ENCODE measurements around the gene IL18RAP. TPM values are rescaled to one million over a fixed set of nuclear protein-coding genes. Genes with fewer than 3 reads are reported as not detected.

The IL18RAP gene
- total and polyA plus RNA-seq, 9 donors = 0.10 to 0.77 (median 0.33) TPM

GRCh38 chr2:102499558-102499957 lies 76.6 kb downstream of the IL18RAP start:
- intact Hi-C loops (cut with DNase I) = no loop called here
- H3K4me3 ChIP-seq = no peak overlapping the region
- H3K9me3 ChIP-seq = no peaks in the 10 kb centered on the region
- H3K27ac ChIP-seq = no peak overlapping the region
- H3K27me3 ChIP-seq = no peaks in the 10 kb centered on the region
- TF ChIP-seq CTCF (IDR thresholded peaks at IDR 0.05) (no peak), POLR2A (IDR thresholded peaks at IDR 0.05) (no peak), EP300 (IDR thresholded peaks at IDR 0.05) (no peak)
- H3K36me3 ChIP-seq = no peaks in the 10 kb centered on the region
- 56 to 72% (median 67%) methylated on average over 1 of the region's 1 CpG for WGBS, 3 donors
- no peak for DNase-seq
- H3K4me1 ChIP-seq (ENCODE audit: insufficient read depth) = no peaks in the 10 kb centered on the region

Small RNA genes within 50 kb of the gene (microRNA-seq; reads per million reads assigned to microRNA genes)
- gene MIR4772 = 0 to 0.38 (median 0.16) reads per million in 3 donors

Small RNA genes within 50 kb of the gene (small RNA-seq; reads per million reads assigned to genes)
- gene MIR4772 = not detected

Other genes starting within 250 kb of the IL18RAP start
- gene IL1RL2, start 236.1 kb upstream of the IL18RAP start, total RNA-seq = 1 to 10 TPM in 3 of 7 donors, under 1 TPM in 1, not detected in 3; 0.26 to 2.0 (median 1.6) TPM
- gene IL1RL2, start 236.1 kb upstream of the IL18RAP start, polyA plus RNA-seq = 1 to 10 TPM in 1 of 2 donors, under 1 TPM in 1; 0.24 to 1.1 TPM
- gene IL1RL1, start 111.6 kb upstream of the IL18RAP start, total RNA-seq = 1 to 10 TPM in 4 of 7 donors, under 1 TPM in 2, not detected in 1; 0.36 to 2.3 (median 2.0) TPM
- 1 to 10 TPM in 1 of 2 donors, under 1 TPM in 1; 0.48 to 2.1 TPM for gene IL1RL1, start 111.6 kb upstream of the IL18RAP start, polyA plus RNA-seq
- 1 to 10 TPM in 5 of 7 donors, under 1 TPM in 2; 0.83 to 3.1 (median 1.7) TPM for gene IL18R1, start 67.4 kb upstream of the IL18RAP start, total RNA-seq
- gene IL18R1, start 67.4 kb upstream of the IL18RAP start, polyA plus RNA-seq = 1 to 10 TPM in 1 of 2 donors, under 1 TPM in 1; 0.93 to 1.5 TPM
- gene SLC9A4, start 50.1 kb downstream of the IL18RAP start, total RNA-seq = under 1 TPM in 4 of 7 donors, not detected in 3; 0.10 to 0.13 (median 0.11) TPM
- not detected for gene SLC9A4, start 50.1 kb downstream of the IL18RAP start, polyA plus RNA-seq
- under 1 TPM in 4 of 7 donors, not detected in 3; 0.08 to 0.46 (median 0.15) TPM for gene SLC9A2, start 196.4 kb downstream of the IL18RAP start, total RNA-seq
- gene SLC9A2, start 196.4 kb downstream of the IL18RAP start, polyA plus RNA-seq = not detected